ENCODE results near the gene PAK4.

The PAK4 gene

DNA sequence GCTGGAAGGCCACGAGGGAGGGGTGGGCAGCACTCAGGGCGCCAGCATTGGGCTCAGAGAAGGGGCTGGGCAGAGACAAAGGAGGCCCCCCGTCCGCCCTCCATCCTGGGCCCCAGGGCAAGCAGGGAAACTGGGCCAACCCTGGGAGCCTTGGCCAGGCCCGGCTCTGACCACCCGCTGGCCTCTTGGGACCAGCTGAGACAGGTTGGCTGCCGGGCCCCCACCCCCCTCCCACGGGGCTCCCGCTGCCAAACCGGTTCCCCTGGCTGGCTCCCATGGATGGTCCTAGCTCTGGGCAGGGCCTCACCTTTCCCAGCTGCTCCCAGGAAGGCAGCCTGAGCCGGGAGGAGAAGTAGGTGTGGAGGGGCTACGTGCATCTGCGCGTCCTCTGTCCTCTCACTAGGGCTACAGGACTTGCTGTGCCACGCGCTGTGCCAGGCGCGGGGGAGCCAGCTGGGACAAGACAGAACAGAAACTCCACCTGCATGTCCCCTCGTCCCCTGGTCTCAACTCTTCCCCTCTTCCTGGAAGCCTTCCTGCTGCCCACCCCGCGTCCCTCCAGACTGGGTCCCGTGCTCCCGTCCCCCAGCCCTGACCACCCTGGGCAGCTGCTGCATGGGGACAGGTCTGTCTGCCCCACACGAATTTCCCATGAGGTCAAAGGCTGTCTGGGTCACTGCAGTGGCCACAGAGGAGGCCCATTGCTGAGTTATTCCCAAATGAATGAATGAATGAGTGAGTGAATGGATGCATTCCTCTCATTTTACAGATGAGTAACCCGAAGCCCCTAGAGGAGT lies 42.1 kb downstream of the PAK4 start:
- DNase-seq, result no peak

DNA sequence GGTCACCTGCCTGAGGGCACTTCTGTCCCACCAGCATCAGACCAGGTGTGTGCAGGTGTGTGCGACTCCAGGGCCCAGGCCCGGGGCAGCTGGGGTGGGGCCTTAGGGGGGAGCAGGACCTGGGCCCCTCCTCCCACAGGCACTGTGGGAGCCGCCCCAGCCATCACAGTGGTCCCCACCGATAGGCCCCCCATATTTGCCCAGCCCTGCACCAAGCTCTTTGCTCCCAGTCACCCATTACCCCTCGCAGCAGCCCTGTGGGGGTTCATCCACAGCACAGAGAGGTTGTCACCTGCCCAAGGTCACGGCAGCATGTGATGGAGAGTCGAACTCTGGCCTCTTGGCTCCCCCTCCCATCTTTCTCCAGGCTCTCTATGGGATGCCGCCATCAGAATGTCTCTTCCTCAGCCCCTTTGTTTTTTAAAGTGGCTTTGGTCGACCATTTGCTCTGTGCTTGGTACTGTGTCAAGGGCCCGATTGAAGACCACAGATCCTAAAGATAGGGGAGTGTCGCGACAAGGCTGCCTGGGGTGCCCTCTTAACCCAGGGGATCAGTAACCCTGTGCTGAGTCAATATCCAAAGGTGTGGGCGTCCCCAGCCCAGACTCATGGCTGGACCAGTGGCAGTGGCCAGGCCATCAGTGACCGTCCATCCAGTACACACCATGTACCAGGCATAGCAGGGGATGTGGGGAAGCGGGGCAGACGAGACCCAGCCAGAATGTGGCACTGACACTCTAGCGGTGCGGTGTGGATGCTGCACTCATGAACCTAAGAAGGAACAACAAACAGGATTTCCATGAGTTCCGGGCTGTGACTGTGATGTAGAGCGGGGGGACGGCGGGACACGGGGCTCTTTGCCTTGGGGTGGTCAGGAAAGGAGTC lies 42.9 kb downstream of the PAK4 start:
- no peak for DNase-seq

DNA sequence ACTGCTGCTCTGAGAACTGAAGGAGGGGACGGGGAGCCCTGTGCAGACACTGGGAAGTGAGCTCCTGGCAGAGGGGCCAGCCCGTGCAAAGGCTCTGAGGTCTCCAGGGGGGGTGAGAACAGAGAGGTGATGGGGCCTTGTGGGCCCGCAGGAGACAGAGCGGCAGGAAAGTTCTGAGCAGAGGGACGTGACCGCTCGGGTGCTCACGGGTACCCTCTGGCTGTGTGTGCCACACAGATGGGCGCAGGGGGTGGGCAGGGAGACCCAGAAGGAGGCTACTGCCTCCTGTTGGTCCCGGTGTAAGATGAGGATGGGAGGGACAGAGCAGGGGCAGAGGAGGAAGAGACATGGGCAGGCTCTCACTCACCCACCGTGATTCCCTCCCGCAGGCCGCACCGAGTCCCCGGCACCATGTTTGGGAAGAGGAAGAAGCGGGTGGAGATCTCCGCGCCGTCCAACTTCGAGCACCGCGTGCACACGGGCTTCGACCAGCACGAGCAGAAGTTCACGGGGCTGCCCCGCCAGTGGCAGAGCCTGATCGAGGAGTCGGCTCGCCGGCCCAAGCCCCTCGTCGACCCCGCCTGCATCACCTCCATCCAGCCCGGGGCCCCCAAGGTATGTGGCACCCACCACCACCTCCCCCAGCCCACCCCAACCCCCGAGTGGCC lies 43.7 kb downstream of the PAK4 start:
- no peak for DNase-seq

DNA sequence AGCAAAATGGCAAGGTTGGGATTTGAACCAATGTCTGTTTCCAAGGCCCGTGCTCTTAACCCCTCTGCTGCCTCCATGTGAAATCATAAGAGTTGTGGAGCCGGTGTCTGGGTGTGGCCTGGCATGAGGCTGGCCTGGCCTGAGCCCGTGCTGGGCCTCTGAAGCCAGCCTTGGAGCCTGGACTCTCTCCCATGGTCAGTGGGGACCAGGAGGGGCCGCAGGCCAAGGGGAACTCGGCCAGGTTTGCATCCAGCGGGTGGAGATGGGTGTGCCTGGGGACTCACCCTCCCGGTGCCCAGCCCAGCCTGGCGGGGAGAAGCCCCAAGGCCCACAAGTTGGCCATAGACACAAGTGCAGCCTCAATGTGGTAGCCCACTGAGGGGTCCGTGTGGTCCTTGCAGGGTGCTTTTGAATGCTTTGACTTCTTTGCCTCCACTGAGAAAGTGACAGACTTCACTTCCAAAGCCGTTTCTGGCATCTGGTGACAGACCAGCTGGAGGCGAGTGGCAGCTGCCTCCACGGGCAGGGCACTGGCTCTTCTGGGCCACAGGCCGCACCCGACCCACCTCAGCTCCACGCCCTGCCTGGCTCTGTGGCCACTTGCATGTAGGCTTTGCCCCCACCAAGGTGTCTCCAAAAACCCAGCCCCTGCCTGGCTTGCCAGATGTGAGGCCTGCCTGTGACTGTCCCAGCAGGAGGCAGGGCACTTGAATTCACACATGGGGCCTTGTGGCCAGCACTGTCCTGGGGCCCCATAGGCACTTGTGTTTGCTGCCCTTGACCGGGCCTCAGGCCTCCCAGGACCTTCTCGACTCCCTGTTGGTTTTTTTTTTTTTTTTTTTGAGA lies 45.0 kb downstream of the PAK4 start:
- no peak for DNase-seq

DNA sequence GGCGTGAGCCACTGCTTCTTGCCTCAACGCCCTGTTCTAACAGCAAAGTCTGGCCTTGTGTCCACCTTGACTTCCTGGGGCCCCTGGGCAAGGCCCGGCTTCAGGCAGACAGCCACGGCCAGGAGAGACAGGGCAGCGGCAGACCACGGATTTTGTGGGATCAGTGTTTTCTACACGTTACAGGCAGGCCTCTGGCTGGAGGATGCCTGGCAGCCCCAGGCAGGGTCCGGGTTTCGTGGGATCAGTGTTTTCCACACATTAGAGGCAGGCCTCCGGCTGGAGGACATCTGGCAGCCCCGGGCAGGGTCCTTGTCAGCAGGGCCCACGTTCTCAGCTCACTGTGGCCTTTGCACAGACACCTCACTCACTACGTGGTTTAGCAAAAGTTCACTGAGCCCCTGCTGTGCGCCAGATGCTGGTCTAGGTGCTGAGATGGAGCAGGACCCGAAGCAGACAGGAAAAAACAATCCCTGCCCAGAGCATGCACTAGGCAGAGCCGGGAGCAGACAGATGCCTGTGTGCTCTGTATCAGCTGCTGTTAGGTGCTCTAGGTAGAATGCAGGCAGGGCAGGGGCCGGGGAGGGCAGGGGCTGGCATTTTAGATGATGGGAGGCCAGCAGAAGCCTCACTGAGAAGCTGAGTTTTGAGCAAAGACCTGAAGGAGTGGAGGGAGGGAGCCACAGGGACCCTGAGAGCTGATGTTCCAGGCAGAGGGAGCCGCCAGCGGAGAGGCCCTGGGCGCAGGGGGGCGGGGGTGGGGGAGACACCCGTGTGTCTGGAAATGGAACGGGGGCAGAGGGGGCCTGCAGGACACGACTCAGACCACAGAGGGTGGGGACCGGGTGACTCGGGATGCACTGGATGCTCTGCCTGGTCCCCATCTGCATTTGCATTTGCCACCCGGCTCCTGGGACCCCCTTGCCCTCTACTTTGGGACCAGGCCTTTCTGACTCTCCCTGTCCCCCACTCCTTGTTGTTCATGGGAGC lies 46.2 kb downstream of the PAK4 start:
- DNase-seq, result no peak

DNA sequence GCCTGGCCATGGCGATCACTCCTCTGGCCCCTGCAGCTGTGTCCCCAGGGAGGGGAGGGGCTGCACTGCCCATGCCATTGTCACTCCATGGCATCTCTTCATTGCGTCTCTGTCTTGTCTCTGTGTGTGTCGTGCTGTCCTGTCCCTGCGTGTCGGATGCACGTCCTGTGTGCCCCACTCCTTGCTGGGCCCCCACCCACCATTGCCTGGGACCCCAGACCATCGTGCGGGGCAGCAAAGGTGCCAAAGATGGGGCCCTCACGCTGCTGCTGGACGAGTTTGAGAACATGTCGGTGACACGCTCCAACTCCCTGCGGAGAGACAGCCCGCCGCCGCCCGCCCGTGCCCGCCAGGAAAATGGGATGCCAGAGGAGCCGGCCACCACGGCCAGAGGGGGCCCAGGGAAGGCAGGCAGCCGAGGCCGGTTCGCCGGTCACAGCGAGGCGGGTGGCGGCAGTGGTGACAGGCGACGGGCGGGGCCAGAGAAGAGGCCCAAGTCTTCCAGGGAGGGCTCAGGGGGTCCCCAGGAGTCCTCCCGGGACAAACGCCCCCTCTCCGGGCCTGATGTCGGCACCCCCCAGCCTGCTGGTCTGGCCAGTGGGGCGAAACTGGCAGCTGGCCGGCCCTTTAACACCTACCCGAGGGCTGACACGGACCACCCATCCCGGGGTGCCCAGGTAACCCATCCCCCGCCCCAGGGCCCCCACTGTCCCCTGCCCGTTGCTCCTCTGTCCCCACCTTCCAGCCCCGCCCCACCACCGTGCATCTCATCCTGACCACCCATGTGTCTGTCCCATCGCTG lies 47.3 kb downstream of the PAK4 start:
- DNase-seq, result no peak

DNA sequence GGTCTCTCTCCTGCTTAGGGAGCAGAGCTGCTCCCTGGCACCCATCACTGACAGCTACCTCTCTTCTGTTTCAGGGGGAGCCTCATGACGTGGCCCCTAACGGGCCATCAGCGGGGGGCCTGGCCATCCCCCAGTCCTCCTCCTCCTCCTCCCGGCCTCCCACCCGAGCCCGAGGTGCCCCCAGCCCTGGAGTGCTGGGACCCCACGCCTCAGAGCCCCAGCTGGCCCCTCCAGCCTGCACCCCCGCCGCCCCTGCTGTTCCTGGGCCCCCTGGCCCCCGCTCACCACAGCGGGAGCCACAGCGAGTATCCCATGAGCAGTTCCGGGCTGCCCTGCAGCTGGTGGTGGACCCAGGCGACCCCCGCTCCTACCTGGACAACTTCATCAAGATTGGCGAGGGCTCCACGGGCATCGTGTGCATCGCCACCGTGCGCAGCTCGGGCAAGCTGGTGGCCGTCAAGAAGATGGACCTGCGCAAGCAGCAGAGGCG lies 48.0 kb downstream of the PAK4 start:
- DNase-seq, result no peak

DNA sequence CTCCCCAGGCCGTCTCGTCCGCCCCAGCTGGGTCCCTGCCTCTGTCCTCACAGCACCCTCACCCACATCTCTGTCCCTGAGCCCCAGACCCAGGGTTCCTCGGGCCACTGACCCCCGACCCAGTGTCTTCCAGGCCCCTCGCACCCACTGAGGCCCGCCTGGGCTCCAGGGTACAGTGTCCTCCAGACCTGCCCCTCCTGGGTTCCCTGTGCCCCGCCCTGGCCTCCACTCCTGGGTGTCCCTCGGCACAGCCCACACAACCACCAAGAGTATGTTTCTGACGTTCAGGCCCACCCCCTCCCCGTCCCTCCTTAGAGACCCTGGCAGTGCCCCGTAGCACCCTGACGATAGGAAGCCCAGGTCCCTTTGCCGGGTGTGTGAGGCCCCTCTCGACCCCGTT lies 48.6 kb downstream of the PAK4 start:
- DNase-seq, result no peak

DNA sequence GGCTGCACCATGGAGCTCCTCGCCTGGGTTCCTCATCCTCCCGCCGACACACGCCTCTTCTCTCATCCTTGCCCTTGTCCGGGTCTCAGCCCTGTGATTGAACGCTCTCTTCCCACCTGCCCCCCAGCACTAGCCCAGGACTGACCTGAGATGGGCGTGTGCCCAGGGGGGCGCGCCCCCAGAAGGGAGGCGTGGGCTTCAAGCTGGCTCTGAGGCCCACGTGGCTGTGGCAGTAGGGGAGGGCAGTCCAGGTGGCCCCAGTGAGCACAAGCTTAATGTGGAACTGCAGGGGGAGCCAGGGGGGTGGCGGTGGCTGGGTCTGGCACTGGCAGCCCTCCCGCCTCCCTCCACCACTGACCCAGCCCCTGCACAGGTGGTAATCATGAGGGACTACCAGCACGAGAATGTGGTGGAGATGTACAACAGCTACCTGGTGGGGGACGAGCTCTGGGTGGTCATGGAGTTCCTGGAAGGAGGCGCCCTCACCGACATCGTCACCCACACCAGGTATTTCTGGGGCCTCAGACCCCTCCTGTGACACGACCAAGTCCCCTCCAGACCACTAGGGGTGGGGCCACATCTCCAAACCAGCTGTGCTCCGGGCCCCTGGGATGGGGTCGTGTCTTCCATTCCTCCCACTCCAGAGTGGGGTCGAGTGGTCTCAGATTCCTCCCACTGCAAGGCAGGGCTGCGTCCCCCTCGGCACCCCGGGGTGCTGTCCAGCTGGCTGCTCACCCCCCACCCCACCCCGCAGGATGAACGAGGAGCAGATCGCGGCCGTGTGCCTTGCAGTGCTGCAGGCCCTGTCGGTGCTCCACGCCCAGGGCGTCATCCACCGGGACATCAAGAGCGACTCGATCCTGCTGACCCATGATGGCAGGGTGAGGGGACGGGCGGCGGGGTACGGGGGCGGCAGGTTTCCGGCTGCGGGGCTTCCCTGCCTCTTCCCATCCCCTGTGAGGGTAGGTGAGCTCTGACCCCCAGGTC lies 49.3 kb downstream of the PAK4 start:
- no peak for DNase-seq

DNA sequence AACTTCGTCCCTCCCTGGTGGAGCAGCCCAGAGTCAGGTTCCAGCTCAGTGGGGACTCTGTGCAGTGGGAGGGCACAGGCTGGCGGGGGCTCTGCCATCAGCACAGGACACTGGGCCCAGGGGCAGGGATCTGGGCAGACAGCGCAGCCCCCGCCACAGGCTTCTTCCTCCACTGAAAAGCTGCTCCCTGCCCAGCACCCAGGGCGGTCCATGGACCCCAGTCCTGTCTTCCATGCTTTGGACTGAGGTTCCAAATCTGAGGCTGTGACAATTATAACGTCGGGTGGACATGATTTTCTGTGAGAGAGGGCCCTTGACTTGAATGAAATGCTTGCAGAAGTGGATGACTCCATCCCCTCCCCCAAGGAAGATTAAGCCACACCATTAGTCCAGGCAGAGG lies 50.0 kb downstream of the PAK4 start:
- no peak for DNase-seq

DNA sequence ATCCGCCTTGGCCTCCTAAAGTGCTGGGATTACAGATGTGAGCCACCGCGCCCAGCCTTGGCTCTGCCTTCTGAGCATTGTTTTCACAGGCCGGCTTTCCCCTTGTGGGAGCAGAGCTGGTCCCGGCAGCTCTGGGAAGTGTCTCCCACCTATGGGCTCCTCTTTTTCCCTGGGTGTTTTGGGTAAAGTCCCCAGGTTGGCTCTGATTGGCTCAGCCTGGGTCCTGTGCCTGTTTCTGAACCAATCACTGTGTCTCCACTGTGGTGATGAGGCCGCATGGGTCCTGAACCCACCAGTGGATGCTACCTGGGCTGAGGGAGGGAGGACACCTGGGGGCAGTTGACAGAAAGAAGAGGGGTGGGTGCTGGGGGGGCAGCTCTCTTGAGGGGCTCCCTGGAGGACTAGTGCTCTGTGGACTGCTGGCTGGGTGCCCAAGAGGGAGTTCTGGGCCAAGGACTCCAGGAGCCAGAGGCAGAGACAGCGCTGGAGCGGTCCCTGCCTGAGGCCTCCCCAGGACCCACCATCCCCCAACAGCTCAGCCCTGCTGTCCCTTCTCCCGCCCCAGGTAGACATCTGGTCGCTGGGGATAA lies 51.6 kb downstream of the PAK4 start:
- no peak for DNase-seq

DNA sequence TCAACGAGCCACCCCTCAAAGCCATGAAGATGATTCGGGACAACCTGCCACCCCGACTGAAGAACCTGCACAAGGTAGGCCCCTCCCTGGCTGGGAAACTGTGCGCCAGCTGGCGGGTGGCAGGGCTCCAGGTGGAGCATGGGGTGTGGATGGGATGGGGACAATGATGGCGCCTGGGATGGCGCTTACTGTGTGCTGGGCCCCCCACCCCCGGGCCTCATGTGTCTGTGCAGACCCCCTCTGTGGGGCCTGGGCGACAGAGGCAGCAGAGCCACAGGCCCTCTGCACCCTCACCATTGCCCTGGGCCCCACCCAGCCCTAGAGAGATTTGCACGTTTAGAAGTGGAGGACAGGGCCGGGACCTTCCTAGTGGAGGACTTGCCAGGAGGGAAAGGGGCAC lies 52.1 kb downstream of the PAK4 start:
- no peak for DNase-seq

DNA sequence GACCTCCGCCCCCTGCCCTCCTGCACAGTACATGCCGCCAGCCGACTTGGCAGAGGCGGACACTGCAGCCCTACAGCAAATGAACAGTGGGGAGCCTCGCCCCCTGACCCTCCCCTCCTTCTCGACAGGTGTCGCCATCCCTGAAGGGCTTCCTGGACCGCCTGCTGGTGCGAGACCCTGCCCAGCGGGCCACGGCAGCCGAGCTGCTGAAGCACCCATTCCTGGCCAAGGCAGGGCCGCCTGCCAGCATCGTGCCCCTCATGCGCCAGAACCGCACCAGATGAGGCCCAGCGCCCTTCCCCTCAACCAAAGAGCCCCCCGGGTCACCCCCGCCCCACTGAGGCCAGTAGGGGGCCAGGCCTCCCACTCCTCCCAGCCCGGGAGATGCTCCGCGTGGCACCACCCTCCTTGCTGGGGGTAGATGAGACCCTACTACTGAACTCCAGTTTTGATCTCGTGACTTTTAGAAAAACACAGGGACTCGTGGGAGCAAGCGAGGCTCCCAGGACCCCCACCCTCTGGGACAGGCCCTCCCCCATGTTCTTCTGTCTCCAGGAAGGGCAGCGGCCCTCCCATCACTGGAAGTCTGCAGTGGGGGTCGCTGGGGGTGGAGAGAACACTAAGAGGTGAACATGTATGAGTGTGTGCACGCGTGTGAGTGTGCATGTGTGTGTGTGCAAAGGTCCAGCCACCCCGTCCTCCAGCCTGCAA lies 52.9 kb downstream of the PAK4 start:
- DNase-seq, result no peak

DNA sequence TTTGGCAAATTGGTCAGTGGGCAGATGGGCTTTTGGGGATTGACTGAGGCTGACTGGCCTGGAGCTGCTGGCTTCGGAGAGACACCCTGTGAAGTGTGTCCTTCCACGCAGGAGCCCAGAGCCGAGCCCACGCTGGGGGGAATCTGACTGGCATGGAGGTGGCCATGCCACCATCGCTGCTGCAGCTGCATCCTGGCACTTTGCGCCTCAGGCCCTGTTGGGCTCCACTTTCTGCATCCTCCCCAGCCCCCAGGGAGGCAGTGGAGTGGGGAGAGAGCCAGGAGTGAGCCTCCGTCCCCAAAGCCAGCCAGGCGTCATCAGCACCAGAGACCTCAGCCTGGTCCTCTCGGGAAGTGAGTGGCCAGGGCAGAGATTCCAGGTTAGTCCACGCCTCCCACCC lies 54.2 kb downstream of the PAK4 start:
- DNase-seq, result no peak

DNA sequence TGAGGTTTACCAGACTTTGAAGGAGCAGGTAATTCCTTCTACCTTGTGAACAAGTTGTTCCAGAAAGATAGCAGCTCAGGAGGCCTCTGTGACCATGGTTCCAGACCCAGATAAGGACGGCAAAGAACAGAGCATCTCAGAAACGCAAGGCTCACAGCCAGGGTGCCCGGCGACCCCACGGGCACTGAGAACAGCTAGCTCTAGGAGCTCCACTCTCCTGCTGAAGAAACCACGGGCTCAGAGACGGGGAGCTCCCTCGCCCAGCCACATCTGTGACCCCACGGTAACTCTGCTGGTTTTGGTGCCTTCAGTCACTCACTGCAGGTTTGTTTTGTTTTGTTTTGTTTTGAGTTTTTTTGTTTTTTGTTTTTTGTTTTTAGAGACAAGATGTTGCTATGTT lies 55.2 kb downstream of the PAK4 start:
- no peak for DNase-seq

DNA sequence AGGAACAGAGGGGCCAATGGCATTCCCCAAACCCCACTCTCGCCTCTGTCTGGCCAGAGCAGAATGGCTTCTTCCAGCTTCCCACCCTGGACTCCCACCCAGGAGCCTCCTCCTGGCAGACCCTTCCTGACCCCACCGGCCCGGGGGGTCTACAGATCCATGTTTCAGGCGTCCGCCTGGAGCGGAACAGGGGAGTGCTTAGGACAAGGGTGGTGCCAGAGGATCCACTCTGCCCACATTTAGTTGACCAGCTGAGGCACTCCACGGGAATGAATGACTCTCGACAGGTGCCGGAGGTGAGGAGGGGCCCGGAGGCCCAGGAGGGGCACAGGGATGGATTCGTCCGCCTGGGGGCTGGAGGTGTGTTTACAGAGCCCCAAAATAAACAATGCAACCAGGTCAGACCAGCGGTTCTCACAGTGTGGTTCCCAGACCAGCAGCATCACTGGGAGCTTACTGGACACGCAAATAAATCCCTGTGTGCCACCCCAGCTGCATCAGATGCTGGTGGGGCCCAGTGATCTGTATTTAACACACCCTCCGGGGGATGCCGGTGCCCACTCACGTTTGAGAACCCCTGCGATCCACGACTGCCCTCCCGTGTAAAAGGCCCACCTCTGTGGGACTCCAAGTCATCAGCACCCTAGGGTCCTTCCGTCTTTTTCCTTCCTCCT lies 56.1 kb downstream of the PAK4 start:
- DNase-seq, result no peak

DNA sequence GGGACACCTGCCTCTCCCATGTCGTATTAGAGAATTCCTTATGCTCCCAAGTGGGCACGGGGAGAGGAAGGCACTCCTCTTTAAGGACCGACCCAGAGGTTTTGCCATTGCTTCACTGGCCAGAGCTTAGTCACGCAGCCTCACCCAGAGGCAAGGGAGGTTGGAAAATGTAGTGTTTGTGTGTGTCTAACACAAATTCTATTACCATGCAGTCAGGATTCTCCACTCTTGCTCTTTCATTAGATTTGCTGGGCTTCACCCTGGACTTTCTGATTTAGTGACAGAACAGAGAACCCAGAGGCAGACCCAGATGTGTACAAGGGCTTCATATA lies 56.6 kb downstream of the PAK4 start:
- no peak for DNase-seq

DNA sequence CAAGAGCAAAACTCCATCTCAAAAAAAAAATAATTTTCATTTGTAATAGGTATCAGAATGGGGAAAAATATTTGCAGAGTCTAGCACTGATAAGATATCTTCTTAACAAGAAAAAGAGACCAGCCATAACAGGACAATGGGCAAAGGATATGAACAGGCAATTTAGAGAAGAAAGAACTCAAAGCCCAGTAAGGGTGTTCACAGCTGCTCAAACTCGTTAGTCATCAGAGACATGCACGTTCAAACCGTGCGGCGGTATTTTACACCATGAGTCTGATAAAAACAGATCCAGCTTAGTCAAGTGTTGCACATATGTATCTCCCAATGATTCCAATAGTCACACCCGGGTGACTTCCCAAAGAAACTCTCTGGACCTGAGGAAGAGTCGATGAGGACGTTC lies 57.5 kb downstream of the PAK4 start:
- DNase-seq, result no peak
